IMR-90 (cell line): Measurements from ENCODE around the gene MARS1. TPM values are rescaled to one million over a fixed set of nuclear protein-coding genes. Genes with fewer than 3 reads are reported as not detected.
"Not testable (repeated sequence)": the region's sequence is repeated elsewhere in the genome, so short reads cannot be mapped to it uniquely, and the experiment has no call there.

Experiments
- ATAC-seq: fragments of 200-7000 bp; cut with Tn5 transposase; 2 replicates; pipeline ENCODE4 v1.9.1; 2020; ENCODE audit warnings: low read depth, mild to moderate bottlenecking, moderate library complexity
- BruUV-seq: library from RNA; stranded (reverse); fragments of 400-500 nt; replicated peaks from 2 replicates; lab custom pipeline; 2021; lab: Mats Ljungman, UMichigan
- CTCF ChIA-PET: fragments of 300-600 bp; formaldehyde crosslinking; extraction: SDS; loops from one replicate; lab custom pipeline; 2021; ENCODE audit warnings: antibody characterized with exemption; lab: Yijun Ruan, JAX
- POLR2A ChIA-PET: fragments of 300-600 bp; sonication (Branson Sonifier 250); formaldehyde crosslinking; loops from one replicate; lab custom pipeline; 2022; ENCODE audit warnings: antibody characterized with exemption; ENCODE audit not compliant: unreplicated experiment; lab: Charles Lee
- DNase-seq: peaks from one replicate; pipeline ENCODE4 v3.0.0; 2013
- H2AFZ ChIP-seq: replicated peaks from 2 replicates; pipeline ENCODE3; 2013; ENCODE audit warnings: low read length, mild to moderate bottlenecking; ENCODE audit not compliant: poor library complexity
- H2AK5ac ChIP-seq: 2 replicates; pipeline ENCODE4 v1.6.1; 2013; ENCODE audit warnings: low read depth, low read length, inconsistent platforms
- H2AK9ac ChIP-seq: replicated peaks from 2 replicates; pipeline ENCODE3; 2013; ENCODE audit warnings: mild to moderate bottlenecking, low read depth, low read length, moderate library complexity; ENCODE audit not compliant: poor library complexity
- H2BK120ac ChIP-seq: 2 replicates; pipeline ENCODE4 v1.6.1; 2013; ENCODE audit warnings: low read depth, low read length, inconsistent platforms
- H2BK15ac ChIP-seq: 3 replicates; pipeline ENCODE4 v1.6.1; 2013; ENCODE audit warnings: low read depth, low read length, inconsistent platforms
- H2BK20ac ChIP-seq: 2 replicates; pipeline ENCODE4 v1.6.1; 2013; ENCODE audit warnings: low read depth, mild to moderate bottlenecking, inconsistent platforms, low read length, moderate library complexity
- H2BK5ac ChIP-seq: 2 replicates; pipeline ENCODE4 v1.6.1; 2013; ENCODE audit warnings: mild to moderate bottlenecking, low read depth, low read length, inconsistent platforms; ENCODE audit not compliant: poor library complexity, severe bottlenecking
- H3K14ac ChIP-seq: replicated peaks from 2 replicates; pipeline ENCODE4 v1.6.1; 2013; ENCODE audit warnings: low read depth, low read length, inconsistent platforms
- H3K18ac ChIP-seq: 2 replicates; pipeline ENCODE4 v1.6.1; 2013; ENCODE audit warnings: low read depth, low read length, control low read depth
- H3K23ac ChIP-seq: 2 replicates; pipeline ENCODE4 v1.6.1; 2013; ENCODE audit warnings: low read depth, low read length, inconsistent platforms
- H3K27ac ChIP-seq: 2 replicates; pipeline ENCODE4 v1.5.1; 2013; ENCODE audit warnings: mild to moderate bottlenecking, control low read depth, low read length; ENCODE audit not compliant: insufficient read depth
- H3K27me3 ChIP-seq: 2 replicates; pipeline ENCODE4 v1.6.1; 2013; ENCODE audit warnings: low read length; ENCODE audit not compliant: control insufficient read depth, insufficient read depth
- H3K36me3 ChIP-seq: 2 replicates; pipeline ENCODE4 v1.6.1; 2013; ENCODE audit warnings: low read length, mixed read lengths; ENCODE audit not compliant: control insufficient read depth, insufficient read depth
- H3K4ac ChIP-seq: 2 replicates; pipeline ENCODE4 v1.6.1; 2013; ENCODE audit warnings: low read depth, low read length, inconsistent platforms
- H3K4me1 ChIP-seq: 2 replicates; pipeline ENCODE4 v1.6.1; 2013; ENCODE audit warnings: low read length, mixed read lengths; ENCODE audit not compliant: control insufficient read depth, insufficient read depth
- H3K4me2 ChIP-seq: 2 replicates; pipeline ENCODE4 v1.6.1; 2013; ENCODE audit warnings: low read depth, mild to moderate bottlenecking, control low read depth, low read length, moderate library complexity
- H3K4me3 ChIP-seq: 2 replicates; pipeline ENCODE4 v1.5.1; 2013; ENCODE audit warnings: low read depth, mild to moderate bottlenecking, control low read depth, low read length, moderate library complexity; ENCODE audit not compliant: insufficient read depth
- H3K56ac ChIP-seq: 2 replicates; pipeline ENCODE4 v1.6.1; 2013; ENCODE audit warnings: low read length, inconsistent platforms; ENCODE audit not compliant: insufficient read depth; ENCODE audit errors: extremely low read depth
- H3K79me1 ChIP-seq, 2 experiments: 2 replicates each; pipeline ENCODE4 v1.6.1; 2013; ENCODE audit warnings: low read length in 2 of 2, inconsistent platforms in 1 of 2, low read depth in 1 of 2
- H3K9ac ChIP-seq: 2 replicates; pipeline ENCODE4 v1.6.1; 2013; ENCODE audit warnings: low read depth, low read length, control low read depth
- H3K9me1 ChIP-seq: 2 replicates; pipeline ENCODE4 v1.6.1; 2013; ENCODE audit warnings: low read length, inconsistent platforms; ENCODE audit not compliant: insufficient read depth
- H3K9me3 ChIP-seq: 2 replicates; pipeline ENCODE4 v1.6.1; 2013; ENCODE audit warnings: low read length; ENCODE audit not compliant: control insufficient read depth, insufficient read depth
- H4K20me1 ChIP-seq: 2 replicates; pipeline ENCODE4 v1.6.1; 2013; ENCODE audit warnings: low read length, inconsistent platforms; ENCODE audit not compliant: insufficient read depth
- H4K5ac ChIP-seq: 2 replicates; pipeline ENCODE4 v1.6.1; 2013; ENCODE audit warnings: mild to moderate bottlenecking, low read depth, low read length, control low read depth
- H4K8ac ChIP-seq, 2 experiments: 2 replicates each; pipeline ENCODE4 v1.6.1; 2013; ENCODE audit warnings: low read depth in 2 of 2, low read length in 2 of 2, control low read depth in 1 of 2, inconsistent platforms in 1 of 2
- H4K91ac ChIP-seq: 2 replicates; pipeline ENCODE4 v1.6.1; 2013; ENCODE audit warnings: low read depth, low read length, inconsistent platforms; ENCODE audit not compliant: insufficient read depth
- WGBS, 2 experiments: methylation state at CpG; one replicate each; pipeline versions ENCODE4 v1.1.5 to v1.1.7; 2013; ENCODE audit warnings: missing lambda C conversion rate in 2 of 2; ENCODE audit not compliant: insufficient read length in 1 of 2; ENCODE audit errors: extremely low coverage in 2 of 2; 5-methylcytosine and 5-hydroxymethylcytosine counted together
- dilution Hi-C: fragments of 300-500 bp; cut with HindIII; formaldehyde crosslinking; loops from one replicate; pipeline ENCODE4 v1.14.3; 2018; ENCODE audit warnings: low sequenced_read_pairs; ENCODE audit not compliant: unreplicated experiment
- in situ Hi-C: fragments of 300-500 bp; cut with MboI; formaldehyde crosslinking; loops from 3 replicates; pipeline ENCODE4 v1.14.3; 2019; ENCODE audit warnings: low sequenced_read_pairs, inconsistent platforms, mixed read lengths
- intact Hi-C: fragments of 100-400 bp; cut with micrococcal nuclease; formaldehyde crosslinking; loops from 2 replicates; pipeline ENCODE4 v1.10.0; 2022
- polyA plus RNA-seq, 3 experiments: library from polyadenylated mRNA; depleted of rRNA; stranded (reverse); fragments of >200 nt; gene quantifications; 2 replicates each; pipeline ENCODE4 v1.2.3, GENCODE V29; 2012; ENCODE audit warnings: low replicate concordance in 1 of 3
- total RNA-seq: library from RNA; depleted of rRNA; stranded (reverse); fragments of >200 nt; gene quantifications from 2 replicates; pipeline ENCODE4 v1.2.3, GENCODE V29; 2012

Gene MARS1
- total and polyA plus RNA-seq, 2 of the 4 experiments (the other 2 are of a cell fraction), result 156 to 164 TPM

DNA sequence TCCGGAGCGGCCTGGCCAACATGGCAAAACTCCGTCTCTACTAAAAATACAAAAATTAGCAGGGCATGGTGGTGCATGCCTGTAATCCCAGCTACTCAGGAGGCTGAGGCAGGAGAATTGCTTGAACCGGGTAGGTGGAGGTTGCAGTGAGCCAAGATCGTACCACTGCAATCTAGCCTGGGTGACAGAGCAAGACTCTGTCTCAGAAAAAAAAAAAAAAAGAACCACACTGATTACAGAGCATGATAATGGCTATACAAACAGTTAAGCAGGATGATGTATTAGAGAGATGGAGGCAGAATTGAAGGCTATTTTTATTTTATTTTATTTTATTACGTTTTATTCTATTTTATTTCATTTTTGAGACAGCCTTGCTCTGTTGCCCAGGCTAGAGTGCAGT, 43.5 kb upstream of the MARS1 start:
- H3K9me3 ChIP-seq, H3K4me1 ChIP-seq, H2AK9ac ChIP-seq, H3K27ac ChIP-seq, H3K9me1 ChIP-seq, H3K27me3 ChIP-seq, H2BK15ac ChIP-seq, dilution Hi-C loops, H3K9ac ChIP-seq, H3K18ac ChIP-seq, H2BK5ac ChIP-seq, H4K91ac ChIP-seq, H2AK5ac ChIP-seq, H2AFZ ChIP-seq, H3K79me1 ChIP-seq, H3K23ac ChIP-seq, POLR2A ChIA-PET, H4K20me1 ChIP-seq, BruUV-seq, H4K5ac ChIP-seq, intact Hi-C loops, H3K4ac ChIP-seq, H2BK20ac ChIP-seq, H3K56ac ChIP-seq, H3K36me3 ChIP-seq, H3K4me2 ChIP-seq, H3K4me3 ChIP-seq, ATAC-seq, DNase-seq, in situ Hi-C loops, H2BK120ac ChIP-seq, H4K8ac ChIP-seq, H3K14ac ChIP-seq: not testable (repeated sequence)
- CTCF ChIA-PET, result interaction anchor here (1.0 kb wide), 1 partner anchor 8 kb away, joined by 4 read pairs; no protein-coding TSS in a partner anchor
- WGBS, 2 experiments, result no CpG with 5 or more reads among the region's 6 CpGs
